MG63 (cell line): ENCODE data around the gene ABCG4. TPM values are rescaled to one million over a fixed set of nuclear protein-coding genes. Genes with fewer than 3 reads are reported as not detected.
"Not testable (repeated sequence)": the region's sequence is repeated elsewhere in the genome, so short reads cannot be mapped to it uniquely, and the experiment has no call there.

Experiments used
- DNase-seq: peaks from one replicate; pipeline ENCODE4 v3.0.0-alpha.2; 2020
- H3K27me3 ChIP-seq: fragments of 250-450 bp; sonication (Bioruptor Pico); 2 replicates; pipeline ENCODE4 v1.5.1; 2020; ENCODE audit warnings: mild to moderate bottlenecking, moderate library complexity
- H3K36me3 ChIP-seq: fragments of 250-450 bp; sonication (Bioruptor Pico); 2 replicates; pipeline ENCODE4 v1.5.1; 2020; ENCODE audit warnings: mild to moderate bottlenecking, moderate library complexity
- H3K4me3 ChIP-seq: fragments of 250-450 bp; sonication (Bioruptor Pico); 2 replicates; pipeline ENCODE4 v1.5.1; 2020; ENCODE audit warnings: mild to moderate bottlenecking, moderate library complexity
- H3K9me3 ChIP-seq: fragments of 250-450 bp; sonication (Bioruptor Pico); 2 replicates; pipeline ENCODE4 v1.5.1; 2020; ENCODE audit warnings: mild to moderate bottlenecking, moderate library complexity
- total RNA-seq: library from RNA; depleted of rRNA; stranded (reverse); fragments of >200 nt; shearing (Covaris generic); gene quantifications from 2 replicates; pipeline ENCODE4 v1.2.3, GENCODE V29; 2014; ENCODE audit warnings: low replicate concordance

Gene ABCG4
- total RNA-seq, 1 experiment from 2014 or later, result not detected

DNA sequence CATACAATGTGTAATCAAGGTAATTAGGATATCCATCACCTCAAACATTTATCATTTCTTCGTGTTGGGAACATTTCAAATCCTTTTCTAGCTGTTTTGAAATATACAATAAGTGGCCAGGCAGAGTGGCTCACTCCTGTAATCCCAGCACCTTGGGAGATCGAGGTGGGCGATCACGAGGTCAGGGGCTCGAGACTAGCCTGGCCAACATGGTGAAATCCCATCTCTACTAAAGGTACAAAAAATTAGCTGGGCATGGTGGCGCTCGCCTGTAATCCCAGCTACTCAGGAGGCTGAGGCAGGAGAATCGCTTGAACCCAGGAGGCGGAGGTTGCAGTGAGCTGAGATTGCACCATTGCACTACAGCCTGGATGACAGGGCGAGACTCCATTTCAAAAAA lies 9.6 kb upstream of the ABCG4 start:
- H3K36me3 ChIP-seq, H3K9me3 ChIP-seq, H3K27me3 ChIP-seq, DNase-seq, H3K4me3 ChIP-seq: not testable (repeated sequence)

DNA sequence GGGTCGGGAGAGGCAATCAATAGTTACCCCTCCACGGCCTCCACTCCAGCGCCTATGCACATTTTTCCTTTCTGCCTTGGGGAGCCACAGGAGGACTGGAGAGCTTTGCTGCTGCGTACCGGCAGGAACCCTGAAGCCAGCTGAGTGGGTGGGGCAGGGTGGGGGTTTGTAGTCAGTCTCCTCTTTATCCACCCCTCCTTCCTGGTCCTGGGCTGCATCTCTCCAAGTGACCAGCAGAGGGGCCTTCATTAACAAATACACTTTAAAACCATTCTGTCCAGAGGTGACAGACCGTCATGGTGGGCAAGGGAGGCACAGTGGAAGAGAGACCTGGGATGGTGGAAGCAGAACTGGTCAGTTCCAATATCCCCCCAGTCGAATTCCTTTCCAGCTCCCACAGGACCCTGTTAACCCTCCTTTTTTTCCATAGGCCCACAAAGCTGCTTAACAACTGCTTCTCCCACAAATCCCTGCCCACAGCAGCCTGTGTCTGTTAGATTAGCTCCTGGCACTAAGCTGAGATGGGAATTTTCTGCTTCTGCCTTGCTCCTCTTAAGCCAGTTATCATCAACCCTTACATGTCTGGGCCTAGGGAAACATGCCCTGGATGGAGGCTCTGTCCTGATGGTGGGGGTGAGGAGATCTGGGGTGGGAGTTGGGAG lies 3.9 kb upstream of the ABCG4 start:
- Histone ChIP-seq H3K27me3 (no peaks in the 10 kb centered on the region; the same call in 1 of the 2 replicates), H3K4me3 (no peak overlapping the region), H3K9me3 (no peaks in the 10 kb centered on the region), H3K36me3 (no peaks in the 10 kb centered on the region)
- DNase-seq, result peak; percentile 77

- Histone ChIP-seq H3K27me3 (no peaks in the 10 kb centered on the region; the same call in 1 of the 2 replicates), H3K4me3 (no peak overlapping the region), H3K36me3 (no peaks in the 10 kb centered on the region), H3K9me3 (no peaks in the 10 kb centered on the region)
- no peak for DNase-seq
Measured at GRCh38 chr11:119145551-119145950, 3.3 kb upstream of the ABCG4 start.

- no peak for DNase-seq
- no peaks in the 10 kb centered on the region; the same call in 1 of the 2 replicates for H3K27me3 ChIP-seq
- no peaks in the 10 kb centered on the region for H3K36me3 ChIP-seq
- no peak overlapping the region for H3K4me3 ChIP-seq
- no peaks in the 10 kb centered on the region for H3K9me3 ChIP-seq
Measured at GRCh38 chr11:119147604-119148333, 1.1 kb upstream of the ABCG4 start.

- no peaks in the 10 kb centered on the region for H3K36me3 ChIP-seq
- no peaks in the 10 kb centered on the region; the same call in 1 of the 2 replicates for H3K27me3 ChIP-seq
- H3K4me3 ChIP-seq, result peak overlapping the region; percentile 51
- no peaks in the 10 kb centered on the region for H3K9me3 ChIP-seq
- DNase-seq, result no peak
Measured at GRCh38 chr11:119148720-119149017, 183 bp upstream of the ABCG4 start.

- no peaks in the 10 kb centered on the region for H3K9me3 ChIP-seq
- no peak for DNase-seq
- H3K27me3 ChIP-seq, result no peaks in the 10 kb centered on the region; the same call in 1 of the 2 replicates
- no peaks in the 10 kb centered on the region for H3K36me3 ChIP-seq
- no peak overlapping the region for H3K4me3 ChIP-seq
Measured at GRCh38 chr11:119149786-119150275, 979 bp downstream of the ABCG4 start.

GRCh38 chr11:119152043-119152442 lies 3.2 kb downstream of the ABCG4 start:
- Histone ChIP-seq H3K27me3 (no peaks in the 10 kb centered on the region; the same call in 1 of the 2 replicates), H3K9me3 (no peaks in the 10 kb centered on the region), H3K36me3 (no peaks in the 10 kb centered on the region), H3K4me3 (no peak overlapping the region)
- DNase-seq, result no peak

GRCh38 chr11:119152604-119153003 lies 3.8 kb downstream of the ABCG4 start:
- H3K36me3 ChIP-seq, result no peaks in the 10 kb centered on the region
- H3K27me3 ChIP-seq, result no peaks in the 10 kb centered on the region; the same call in 1 of the 2 replicates

DNA sequence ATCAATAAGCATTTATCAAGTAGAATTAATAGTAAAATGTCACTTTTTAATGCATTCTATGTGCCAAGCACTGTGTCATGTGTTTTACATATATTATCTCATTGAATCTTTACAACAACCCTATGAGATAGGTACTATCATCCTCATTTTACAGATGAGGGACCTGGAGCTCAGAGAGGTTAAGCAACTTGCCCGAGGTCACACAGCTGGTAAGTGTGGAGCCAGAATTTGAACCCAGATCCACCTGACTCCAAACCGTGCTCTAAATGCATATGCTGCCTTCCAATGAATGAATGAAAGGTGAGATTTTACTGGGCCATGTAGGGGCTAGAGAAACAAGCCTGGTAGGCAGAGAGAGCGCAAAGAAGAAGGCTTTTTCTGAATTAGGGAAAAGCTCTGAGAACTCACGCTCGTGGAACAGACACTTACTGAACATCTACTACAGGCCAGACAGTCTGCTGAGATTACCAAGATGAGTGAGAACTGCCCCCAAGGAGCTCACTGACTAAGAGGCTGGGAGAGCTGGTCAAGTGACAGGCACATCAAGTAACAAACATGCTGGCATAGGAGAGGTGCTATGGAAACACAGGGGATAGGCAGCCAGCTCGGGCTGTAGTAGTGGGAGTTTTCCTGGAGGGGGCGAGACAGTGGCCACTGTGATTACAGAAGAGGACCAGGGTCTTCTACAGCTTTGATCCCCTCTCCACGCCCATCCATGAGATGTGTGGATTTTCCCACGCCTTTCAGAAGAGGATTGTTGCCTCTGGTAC lies 4.4 kb downstream of the ABCG4 start:
- Histone ChIP-seq H3K4me3 (no peak overlapping the region), H3K36me3 (no peaks in the 10 kb centered on the region), H3K9me3 (no peaks in the 10 kb centered on the region), H3K27me3 (no peaks in the 10 kb centered on the region; the same call in 1 of the 2 replicates)
- DNase-seq, result no peak

More at GRCh38 chr11:119152604-119153003, 3.8 kb downstream of the ABCG4 start:
- H3K4me3 ChIP-seq, result no peak overlapping the region
- no peak for DNase-seq
- H3K9me3 ChIP-seq, result no peaks in the 10 kb centered on the region

GRCh38 chr11:119154178-119154577 lies 5.3 kb downstream of the ABCG4 start:
- no peak for DNase-seq
- no peaks in the 10 kb centered on the region for H3K36me3 ChIP-seq
- no peaks in the 10 kb centered on the region for H3K9me3 ChIP-seq
- H3K4me3 ChIP-seq, result no peak overlapping the region
- H3K27me3 ChIP-seq, result no peaks in the 10 kb centered on the region

DNA sequence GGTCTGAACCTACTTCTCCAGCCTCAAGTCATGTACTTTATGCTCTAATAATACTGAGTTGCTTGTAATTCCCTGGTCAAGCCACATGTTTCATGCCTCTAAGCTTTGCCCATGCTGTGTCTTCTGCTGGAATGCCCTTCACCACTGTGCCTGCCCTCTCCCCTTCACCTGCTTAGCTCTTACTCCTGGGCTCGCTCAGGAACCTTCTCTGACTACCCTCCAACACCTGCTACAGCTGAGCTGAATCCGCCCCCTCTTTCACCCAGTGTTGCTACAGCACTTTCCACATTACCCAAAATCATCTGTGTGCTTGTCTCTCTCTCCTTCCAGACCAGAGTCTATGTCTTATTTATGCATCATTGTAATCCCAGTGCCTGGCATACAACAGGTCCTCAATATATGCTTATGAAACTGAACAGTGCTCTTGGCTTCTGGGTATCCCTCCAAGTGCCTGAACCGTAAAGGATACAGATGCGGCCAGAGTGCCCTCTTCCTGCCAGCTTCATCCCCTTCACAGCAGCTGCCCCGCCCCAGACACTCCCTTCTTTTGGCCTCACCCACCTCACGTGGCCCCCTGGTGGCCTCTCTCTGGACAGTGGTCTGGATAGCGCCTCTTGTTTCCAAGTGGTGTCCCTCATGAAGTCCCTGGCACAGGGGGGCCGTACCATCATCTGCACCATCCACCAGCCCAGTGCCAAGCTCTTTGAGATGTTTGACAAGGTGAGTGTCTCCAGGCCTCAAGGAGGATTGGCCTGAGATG lies 7.1 kb downstream of the ABCG4 start:
- H3K36me3 ChIP-seq, result no peaks in the 10 kb centered on the region
- peak; percentile 43 for DNase-seq
- no peaks in the 10 kb centered on the region for H3K27me3 ChIP-seq
- H3K4me3 ChIP-seq, result no peak overlapping the region
- no peaks in the 10 kb centered on the region for H3K9me3 ChIP-seq

GRCh38 chr11:119156496-119156895 lies 7.6 kb downstream of the ABCG4 start:
- DNase-seq, result no peak
- no peaks in the 10 kb centered on the region for H3K27me3 ChIP-seq
- no peaks in the 10 kb centered on the region for H3K9me3 ChIP-seq
- no peaks in the 10 kb centered on the region for H3K36me3 ChIP-seq
- no peak overlapping the region for H3K4me3 ChIP-seq

DNA sequence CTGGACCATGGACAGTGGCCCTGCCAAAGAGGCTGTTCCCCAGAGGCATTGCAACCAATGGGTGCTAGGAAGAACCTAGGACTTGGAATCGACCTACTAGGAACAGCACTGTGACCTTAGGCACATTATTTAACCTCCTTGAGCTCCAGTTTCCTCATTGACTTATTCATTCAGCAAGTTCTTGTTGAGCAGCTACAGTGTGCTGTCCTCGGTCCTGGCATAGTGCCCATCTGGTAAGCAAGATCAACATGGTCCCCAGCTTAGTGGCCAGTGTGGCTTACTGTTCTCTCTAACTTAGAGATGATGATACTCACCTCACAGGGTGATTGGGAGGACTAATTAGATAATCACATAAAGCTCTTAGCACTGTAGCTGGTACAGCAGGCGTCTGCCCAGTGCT lies 8.2 kb downstream of the ABCG4 start:
- H3K36me3 ChIP-seq, result no peaks in the 10 kb centered on the region
- H3K4me3 ChIP-seq, result no peak overlapping the region
- no peaks in the 10 kb centered on the region for H3K9me3 ChIP-seq
- no peaks in the 10 kb centered on the region for H3K27me3 ChIP-seq
- DNase-seq, result no peak

DNA sequence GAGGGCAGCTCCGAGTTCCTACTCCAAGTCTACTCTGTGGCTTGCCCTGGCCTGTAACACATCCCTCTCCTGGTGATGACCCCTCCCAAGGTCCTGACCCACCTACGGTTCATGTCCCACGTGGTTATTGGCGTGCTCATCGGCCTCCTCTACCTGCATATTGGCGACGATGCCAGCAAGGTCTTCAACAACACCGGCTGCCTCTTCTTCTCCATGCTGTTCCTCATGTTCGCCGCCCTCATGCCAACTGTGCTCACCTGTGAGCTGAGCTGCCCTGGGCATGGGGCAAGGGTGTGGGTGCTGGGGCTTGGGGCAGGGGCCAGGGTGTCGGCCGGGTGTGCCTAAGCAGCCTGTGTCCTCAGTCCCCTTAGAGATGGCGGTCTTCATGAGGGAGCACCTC lies 9.6 kb downstream of the ABCG4 start:
- no peaks in the 10 kb centered on the region for H3K36me3 ChIP-seq
- no peak overlapping the region for H3K4me3 ChIP-seq
- no peak for DNase-seq
- no peaks in the 10 kb centered on the region for H3K27me3 ChIP-seq
- no peaks in the 10 kb centered on the region for H3K9me3 ChIP-seq

GRCh38 chr11:119160151-119160550 lies 11.3 kb downstream of the ABCG4 start:
- Histone ChIP-seq H3K27me3 (no peaks in the 10 kb centered on the region), H3K9me3 (no peaks in the 10 kb centered on the region), H3K4me3 (no peak overlapping the region), H3K36me3 (no peaks in the 10 kb centered on the region)
- no peak for DNase-seq

GRCh38 chr11:119161871-119162270 lies 13.0 kb downstream of the ABCG4 start:
- Histone ChIP-seq H3K27me3 (no peaks in the 10 kb centered on the region), H3K4me3 (no peak overlapping the region), H3K36me3 (no peaks in the 10 kb centered on the region), H3K9me3 (no peaks in the 10 kb centered on the region)
- DNase-seq, result no peak
